SU-DHL-6 (cell line): Measurements from ENCODE around the gene EDEM3.

Experiments used
- H2AFZ ChIP-seq: fragments of 200-600 bp; sonication (generic); 2 replicates; pipeline ENCODE4 v1.6.1; 2014; ENCODE audit warnings: low read depth, mild to moderate bottlenecking, moderate library complexity, mixed read lengths, antibody characterized with exemption, low read length; ENCODE audit not compliant: severe bottlenecking
- H3F3A ChIP-seq: fragments of 200-600 bp; shearing (Covaris generic); 2 replicates; pipeline ENCODE4 v1.6.0; 2016; ENCODE audit warnings: antibody characterized with exemption, mild to moderate bottlenecking; ENCODE audit not compliant: insufficient read depth
- H3K27ac ChIP-seq: fragments of 200-600 bp; sonication (generic); 2 replicates; pipeline ENCODE4 v1.5.1; 2016; ENCODE audit warnings: low read depth, mild to moderate bottlenecking, low read length, moderate library complexity, mixed read lengths
- H3K27me3 ChIP-seq: fragments of 200-600 bp; sonication (generic), shearing (Covaris generic); 2 replicates; pipeline ENCODE4 v1.6.0; 2014; ENCODE audit warnings: mild to moderate bottlenecking, low read length
- H3K36me3 ChIP-seq: fragments of 200-600 bp; sonication (generic); 2 replicates; pipeline ENCODE4 v1.6.1; 2014; ENCODE audit warnings: mild to moderate bottlenecking, low read length, mixed read lengths
- H3K4me2 ChIP-seq: fragments of 300-600, 200-600 bp; shearing (Covaris generic), sonication (generic); 2 replicates; pipeline ENCODE4 v1.6.0; 2014; ENCODE audit warnings: low read length, low read depth, mild to moderate bottlenecking; ENCODE audit not compliant: poor library complexity, severe bottlenecking
- H3K4me3 ChIP-seq: fragments of 200-600 bp; sonication (generic); 2 replicates; pipeline ENCODE4 v1.5.1; 2014; ENCODE audit warnings: antibody characterized with exemption, low read length, mild to moderate bottlenecking, mixed read lengths; ENCODE audit not compliant: insufficient read depth, poor library complexity, severe bottlenecking
- H3K79me2 ChIP-seq: fragments of 200-600 bp; sonication (generic); 2 replicates; pipeline ENCODE4 v1.6.1; 2014; ENCODE audit warnings: mild to moderate bottlenecking, low read length, moderate library complexity; ENCODE audit not compliant: insufficient read depth
- H3K9ac ChIP-seq: fragments of 200-600 bp; sonication (generic); 2 replicates; pipeline ENCODE4 v1.7.0; 2014; ENCODE audit warnings: mild to moderate bottlenecking, low read length
- H3K9me2 ChIP-seq: fragments of 200-600 bp; sonication (generic); replicated peaks from 2 replicates; pipeline ENCODE4 v1.6.1; 2014; ENCODE audit warnings: low read length; ENCODE audit not compliant: insufficient read depth
- H3K9me3 ChIP-seq: fragments of 200-600 bp; sonication (generic); 2 replicates; pipeline ENCODE4 v1.6.1; 2014; ENCODE audit warnings: low read length, mixed read lengths; ENCODE audit not compliant: insufficient read depth
- H4K20me1 ChIP-seq: fragments of 200-600 bp; sonication (generic); 2 replicates; pipeline ENCODE4 v1.6.1; 2014; ENCODE audit warnings: low read depth, mild to moderate bottlenecking, antibody characterized with exemption, low read length, moderate library complexity, mixed read lengths
- EZH2phosphoT487 ChIP-seq: fragments of 200-600 bp; sonication (generic), shearing (Covaris generic); conservative IDR thresholded peaks from 2 replicates; pipeline ENCODE4 v1.6.1; 2018; ENCODE audit warnings: mild to moderate bottlenecking, antibody characterized with exemption, low read length, moderate library complexity, mixed read lengths
- TF ChIP-seq, protein P1 (sequence below): fragments of 200-600 bp; sonication (generic); IDR thresholded peaks from one replicate; pipeline ENCODE4 v1.5.1; 2017; ENCODE audit warnings: antibody characterized with exemption, mild to moderate bottlenecking, low read length, moderate library complexity; ENCODE audit not compliant: insufficient read depth, poor library complexity, severe bottlenecking

Gene EDEM3

DNA sequence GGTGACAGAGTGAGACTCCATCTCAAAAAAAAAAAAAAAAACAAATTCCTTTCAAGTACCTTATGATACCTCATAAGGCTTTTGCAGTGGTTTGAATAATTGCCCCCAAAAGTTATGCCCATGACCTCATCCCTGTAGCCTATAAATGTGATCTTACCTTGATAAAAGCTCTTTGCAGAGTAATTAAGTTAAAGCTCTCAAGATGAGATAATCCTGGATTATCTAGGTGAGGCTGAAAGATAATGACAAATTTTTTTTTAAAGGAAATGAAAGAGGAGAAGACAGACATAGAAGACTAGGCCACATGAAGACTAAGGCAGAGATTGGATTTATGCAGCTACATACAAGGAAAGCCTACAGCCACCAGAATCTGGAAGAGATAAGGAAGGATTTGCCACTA is 20.7 kb upstream of the EDEM3 start:
- Histone ChIP-seq H2AFZ (no peak overlapping the region), H4K20me1 (no peaks in the 10 kb centered on the region), H3K27me3 (no peaks in the 10 kb centered on the region), H3F3A (no peaks in the 10 kb centered on the region), H3K4me2 (no peak overlapping the region), H3K9me2 (no peaks in the 10 kb centered on the region), H3K36me3 (no peaks in the 10 kb centered on the region), H3K27ac (no peak overlapping the region), H3K9ac (no peak overlapping the region), H3K79me2 (no peaks in the 10 kb centered on the region), H3K9me3 (no peaks in the 10 kb centered on the region), H3K4me3 (no peak overlapping the region)
- TF ChIP-seq, protein P1, sequence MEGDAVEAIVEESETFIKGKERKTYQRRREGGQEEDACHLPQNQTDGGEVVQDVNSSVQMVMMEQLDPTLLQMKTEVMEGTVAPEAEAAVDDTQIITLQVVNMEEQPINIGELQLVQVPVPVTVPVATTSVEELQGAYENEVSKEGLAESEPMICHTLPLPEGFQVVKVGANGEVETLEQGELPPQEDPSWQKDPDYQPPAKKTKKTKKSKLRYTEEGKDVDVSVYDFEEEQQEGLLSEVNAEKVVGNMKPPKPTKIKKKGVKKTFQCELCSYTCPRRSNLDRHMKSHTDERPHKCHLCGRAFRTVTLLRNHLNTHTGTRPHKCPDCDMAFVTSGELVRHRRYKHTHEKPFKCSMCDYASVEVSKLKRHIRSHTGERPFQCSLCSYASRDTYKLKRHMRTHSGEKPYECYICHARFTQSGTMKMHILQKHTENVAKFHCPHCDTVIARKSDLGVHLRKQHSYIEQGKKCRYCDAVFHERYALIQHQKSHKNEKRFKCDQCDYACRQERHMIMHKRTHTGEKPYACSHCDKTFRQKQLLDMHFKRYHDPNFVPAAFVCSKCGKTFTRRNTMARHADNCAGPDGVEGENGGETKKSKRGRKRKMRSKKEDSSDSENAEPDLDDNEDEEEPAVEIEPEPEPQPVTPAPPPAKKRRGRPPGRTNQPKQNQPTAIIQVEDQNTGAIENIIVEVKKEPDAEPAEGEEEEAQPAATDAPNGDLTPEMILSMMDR, result no peak
- TF ChIP-seq EZH2phosphoT487, result no peak

- no peak overlapping the region for H3K4me2 ChIP-seq
- H2AFZ ChIP-seq, result no peak overlapping the region
- no peaks in the 10 kb centered on the region for H3K27me3 ChIP-seq
- H3K9me2 ChIP-seq, result no peaks in the 10 kb centered on the region
- H3K79me2 ChIP-seq, result no peaks in the 10 kb centered on the region
- H3K4me3 ChIP-seq, result no peak overlapping the region
- no peak overlapping the region for H3K9ac ChIP-seq
- no peaks in the 10 kb centered on the region for H3F3A ChIP-seq
- H3K36me3 ChIP-seq, result no peaks in the 10 kb centered on the region
- no peak overlapping the region for H3K27ac ChIP-seq
- no peaks in the 10 kb centered on the region for H4K20me1 ChIP-seq
- no peaks in the 10 kb centered on the region for H3K9me3 ChIP-seq
- TF ChIP-seq, protein P1, result no peak
- TF ChIP-seq EZH2phosphoT487, result no peak
Measured at GRCh38 chr1:184773762-184774320, 19.2 kb upstream of the EDEM3 start.

GRCh38 chr1:184771190-184771691 is 16.6 kb upstream of the EDEM3 start:
- no peak overlapping the region for H3K4me2 ChIP-seq
- H3K4me3 ChIP-seq, result no peak overlapping the region
- H3K9me3 ChIP-seq, result no peaks in the 10 kb centered on the region
- no peaks in the 10 kb centered on the region for H3K27me3 ChIP-seq
- H3K27ac ChIP-seq, result no peak overlapping the region
- no peaks in the 10 kb centered on the region for H3K36me3 ChIP-seq
- H3K9ac ChIP-seq, result no peak overlapping the region
- H3K9me2 ChIP-seq, result no peaks in the 10 kb centered on the region
- peak overlapping the region; percentile 13 for H2AFZ ChIP-seq
- no peaks in the 10 kb centered on the region for H3F3A ChIP-seq
- TF ChIP-seq EZH2phosphoT487, result no peak
- TF ChIP-seq, protein P1, result no peak
- no peaks in the 10 kb centered on the region for H3K79me2 ChIP-seq
- no peaks in the 10 kb centered on the region for H4K20me1 ChIP-seq
